H1 (cell line): ENCODE measurements around the gene FHDC1. TPM values are rescaled to one million over a fixed set of nuclear protein-coding genes. Genes with fewer than 3 reads are reported as not detected.

Experiments used
- CTCF ChIA-PET: fragments of 300-600 bp; sonication (Branson Sonifier 250); formaldehyde crosslinking; loops from one replicate; lab custom pipeline; 2021; ENCODE audit not compliant: partially characterized antibody; lab: Charles Lee
- POLR2A ChIA-PET: fragments of 300-600 bp; sonication (Branson Sonifier 250); formaldehyde crosslinking; loops from one replicate; lab custom pipeline; 2021; ENCODE audit warnings: inconsistent platforms; ENCODE audit not compliant: partially characterized antibody; lab: Charles Lee
- DNase-seq, 2 experiments: peaks; one replicate each; pipeline versions ENCODE4 v3.0.0 to v3.0.0-alpha.2; 2010 to 2022; ENCODE audit warnings: low spot score in 2 of 2, low read depth in 1 of 2, mixed read lengths in 1 of 2
- FAIRE-seq: peaks from 2 replicates; lab custom pipeline; 2011; peaks lifted over from hg19 to GRCh38; lab: Jason Lieb, UNC
- H2AFZ ChIP-seq: 2 replicates; pipeline ENCODE4 v1.8.1; 2012; ENCODE audit warnings: low read length, inconsistent platforms
- H2AK5ac ChIP-seq: 2 replicates; pipeline ENCODE4 v1.6.1; 2013; ENCODE audit warnings: low read depth, low read length
- H2BK120ac ChIP-seq: replicated peaks from 2 replicates; pipeline ENCODE3; 2013; ENCODE audit warnings: low read depth, low read length, inconsistent platforms
- H2BK12ac ChIP-seq: 2 replicates; pipeline ENCODE4 v1.6.1; 2013; ENCODE audit warnings: low read depth, low read length
- H2BK15ac ChIP-seq: 2 replicates; pipeline ENCODE4 v1.6.1; 2013; ENCODE audit warnings: low read length
- H2BK20ac ChIP-seq: 2 replicates; pipeline ENCODE4 v1.6.1; 2013; ENCODE audit warnings: low read length
- H2BK5ac ChIP-seq: 2 replicates; pipeline ENCODE4 v1.6.1; 2013; ENCODE audit warnings: low read depth, low read length
- H3K14ac ChIP-seq: 2 replicates; pipeline ENCODE4 v1.6.1; 2013; ENCODE audit warnings: inconsistent platforms; ENCODE audit not compliant: insufficient read length
- H3K18ac ChIP-seq: 2 replicates; pipeline ENCODE4 v1.6.1; 2013; ENCODE audit warnings: low read length; ENCODE audit errors: extremely low read depth
- H3K23ac ChIP-seq: 2 replicates; pipeline ENCODE4 v1.6.1; 2013; ENCODE audit warnings: inconsistent platforms; ENCODE audit not compliant: insufficient read length
- H3K23me2 ChIP-seq: 2 replicates; pipeline ENCODE4 v1.6.1; 2013; ENCODE audit warnings: low read depth, low read length
- H3K27ac ChIP-seq: 2 replicates; pipeline ENCODE4 v1.6.1; 2011; ENCODE audit warnings: low read depth, low read length, inconsistent platforms
- H3K27me3 ChIP-seq, 4 experiments: replicated peaks in 1 of 4; 1 replicate in 1 of 4; 2 replicates in 3 of 4; pipeline versions ENCODE4 v1.6.1 to v1.8.1; 2011 to 2013; ENCODE audit warnings: low read length in 3 of 4, mild to moderate bottlenecking in 3 of 4, inconsistent platforms in 2 of 4, mixed read lengths in 2 of 4, moderate library complexity in 1 of 4; ENCODE audit not compliant: control insufficient read depth in 3 of 4, insufficient read depth in 3 of 4; ENCODE audit errors: extremely low read depth in 1 of 4
- H3K36me3 ChIP-seq, 4 experiments: 2 replicates each; pipeline versions ENCODE4 v1.6.1 to v1.8.1; 2011 to 2013; ENCODE audit warnings: mild to moderate bottlenecking in 4 of 4, low read length in 3 of 4, moderate library complexity in 2 of 4, control low read depth in 1 of 4, inconsistent platforms in 1 of 4; ENCODE audit not compliant: insufficient read depth in 4 of 4, control insufficient read depth in 2 of 4
- H3K4ac ChIP-seq: replicated peaks from 2 replicates; pipeline ENCODE3; 2013; ENCODE audit warnings: low read length, low read depth, mixed read lengths, inconsistent platforms; ENCODE audit not compliant: insufficient read length
- H3K4me1 ChIP-seq, 4 experiments: replicated peaks in 1 of 4; 1 replicate in 1 of 4; 2 replicates in 3 of 4; pipeline versions ENCODE4 v1.6.1 to v1.8.1; 2011 to 2013; ENCODE audit warnings: low read length in 3 of 4, inconsistent platforms in 2 of 4, mixed read lengths in 1 of 4; ENCODE audit not compliant: insufficient read depth in 4 of 4, control insufficient read depth in 3 of 4
- H3K4me2 ChIP-seq, 2 experiments: 2 replicates each; pipeline versions ENCODE4 v1.6.1 to v1.8.1; 2011 to 2013; ENCODE audit warnings: low read depth in 2 of 2, low read length in 2 of 2, control low read depth in 1 of 2, inconsistent platforms in 1 of 2, mild to moderate bottlenecking in 1 of 2; ENCODE audit not compliant: insufficient read depth in 1 of 2
- H3K4me3 ChIP-seq, 4 experiments: fragments of 200-600, 300-600 bp in 1 of 4; sonication (generic), shearing (Covaris generic), sonication (Bioruptor Twin) in 1 of 4; 2 replicates each; pipeline versions ENCODE4 v1.5.1 to v1.8.1; 2011 to 2016; ENCODE audit warnings: low read length in 4 of 4, low read depth in 3 of 4, control low read depth in 2 of 4, inconsistent platforms in 2 of 4, mild to moderate bottlenecking in 2 of 4, mixed read lengths in 1 of 4, moderate library complexity in 1 of 4; ENCODE audit not compliant: insufficient read depth in 2 of 4; ENCODE audit errors: extremely low read depth in 1 of 4
- H3K56ac ChIP-seq: replicated peaks from 2 replicates; pipeline ENCODE3; 2013; ENCODE audit warnings: low read depth, mild to moderate bottlenecking, mixed read lengths, low read length, inconsistent platforms; ENCODE audit not compliant: insufficient read length
- H3K79me1 ChIP-seq: 2 replicates; pipeline ENCODE4 v1.6.1; 2013; ENCODE audit warnings: low read depth, low read length, control low read depth
- H3K79me2 ChIP-seq, 2 experiments: 2 replicates each; pipeline versions ENCODE4 v1.6.1 to v1.8.1; 2012 to 2013; ENCODE audit warnings: low read length in 2 of 2, mild to moderate bottlenecking in 2 of 2, inconsistent platforms in 1 of 2; ENCODE audit not compliant: insufficient read depth in 2 of 2, control insufficient read depth in 1 of 2
- H3K9ac ChIP-seq, 4 experiments: replicated peaks in 1 of 4; 1 replicate in 1 of 4; 2 replicates in 3 of 4; pipeline versions ENCODE4 v1.6.1 to v1.8.1; 2011 to 2013; ENCODE audit warnings: low read depth in 3 of 4, low read length in 3 of 4, control low read depth in 2 of 4, mild to moderate bottlenecking in 2 of 4, moderate library complexity in 2 of 4, inconsistent platforms in 1 of 4; ENCODE audit errors: extremely low read depth in 1 of 4
- H3K9me3 ChIP-seq, 2 experiments: 2 replicates each; pipeline versions ENCODE4 v1.6.1 to v1.8.1; 2012 to 2013; ENCODE audit warnings: mild to moderate bottlenecking in 2 of 2, moderate library complexity in 2 of 2, control low read depth in 1 of 2, inconsistent platforms in 1 of 2, low read depth in 1 of 2, low read length in 1 of 2, mixed read lengths in 1 of 2; ENCODE audit not compliant: insufficient read depth in 2 of 2
- H4K20me1 ChIP-seq, 2 experiments: replicated peaks in 1 of 2; 2 replicates each; pipeline versions ENCODE3 to v1.8.1; 2011 to 2013; ENCODE audit warnings: inconsistent platforms in 2 of 2, low read length in 2 of 2, mild to moderate bottlenecking in 1 of 2; ENCODE audit not compliant: insufficient read depth in 2 of 2, control insufficient read depth in 1 of 2
- H4K5ac ChIP-seq: 2 replicates; pipeline ENCODE4 v1.6.1; 2013; ENCODE audit warnings: low read length, low read depth, mixed read lengths, inconsistent platforms; ENCODE audit not compliant: insufficient read length
- H4K8ac ChIP-seq: 2 replicates; pipeline ENCODE4 v1.8.0; 2013; ENCODE audit warnings: mild to moderate bottlenecking, moderate library complexity, low read length, inconsistent platforms; ENCODE audit not compliant: insufficient read depth; ENCODE audit errors: extremely low read depth
- H4K91ac ChIP-seq: replicated peaks from 2 replicates; pipeline ENCODE3; 2013; ENCODE audit warnings: low read length, mixed read lengths, inconsistent platforms; ENCODE audit not compliant: insufficient read length
- JUND ChIP-seq: IDR thresholded peaks from 2 replicates; pipeline ENCODE4 v1.6.1; 2011; ENCODE audit warnings: mild to moderate bottlenecking, improper control_type of control experiment, low read length
- RXRA ChIP-seq: IDR thresholded peaks from 2 replicates; pipeline ENCODE4 v1.6.1; 2011; ENCODE audit warnings: low read depth, mild to moderate bottlenecking, low read length, moderate library complexity; ENCODE audit not compliant: insufficient read depth
- WGBS, 2 experiments: shearing (Covaris generic) in 1 of 2; methylation state at CpG; one replicate each; pipeline versions ENCODE4 v1.1.6 to v1.1.7; 2013 to 2015; ENCODE audit warnings: low lambda C conversion rate in 2 of 2, mixed read lengths in 2 of 2, inconsistent platforms in 1 of 2, low coverage in 1 of 2, missing lambda C conversion rate in 1 of 2; ENCODE audit not compliant: insufficient replicate concordance in 2 of 2, insufficient coverage in 1 of 2, insufficient read length in 1 of 2; ENCODE audit errors: extremely low coverage in 1 of 2, missing lambda C conversion rate in 1 of 2; 5-methylcytosine and 5-hydroxymethylcytosine counted together
- polyA plus RNA-seq, 7 experiments: library from polyadenylated mRNA; depleted of rRNA in 3 of 7; stranded (reverse) in 5 of 7; unstranded in 2 of 7; fragments of >200 nt in 5 of 7; fragments of 200-250 nt in 2 of 7; gene quantifications; 1 replicate in 5 of 7; 2 replicates in 1 of 7; 4 replicates in 1 of 7; pipeline versions ENCODE4 v1.2.1 to v1.2.3, GENCODE V29; 2011 to 2013; ENCODE audit warnings: missing spikeins in 2 of 7, mixed read lengths in 2 of 7
- total RNA-seq: library from RNA; stranded (reverse); fragmentation: NEBNext Ultra II Directional; extraction: Animal tissue kit (Norgen Biotek cat#: 25700); gene quantifications from 2 replicates; pipeline ENCODE4 v1.2.1, GENCODE V29; 2021
- TF ChIP-seq, protein P1 (sequence below), 3 experiments: IDR thresholded peaks; 1 replicate in 2 of 3; 2 replicates in 1 of 3; pipeline versions ENCODE4 v1.5.1 to v1.6.1; 2011; ENCODE audit warnings: low read length in 3 of 3, mild to moderate bottlenecking in 3 of 3, inconsistent platforms in 2 of 3, low read depth in 1 of 3, moderate library complexity in 1 of 3; ENCODE audit not compliant: insufficient read depth in 1 of 3; ENCODE audit errors: control extremely low read depth in 1 of 3
- TF ChIP-seq, protein P2 (sequence below): IDR thresholded peaks from 2 replicates; pipeline ENCODE4 v1.6.1; 2012; ENCODE audit warnings: inconsistent platforms

FHDC1 gene
- total and polyA plus RNA-seq, 2 of the 8 experiments (the other 6 are each of a cell fraction or from before 2014, with no cell fraction given) = 6.4 to 28.6 TPM

DNA sequence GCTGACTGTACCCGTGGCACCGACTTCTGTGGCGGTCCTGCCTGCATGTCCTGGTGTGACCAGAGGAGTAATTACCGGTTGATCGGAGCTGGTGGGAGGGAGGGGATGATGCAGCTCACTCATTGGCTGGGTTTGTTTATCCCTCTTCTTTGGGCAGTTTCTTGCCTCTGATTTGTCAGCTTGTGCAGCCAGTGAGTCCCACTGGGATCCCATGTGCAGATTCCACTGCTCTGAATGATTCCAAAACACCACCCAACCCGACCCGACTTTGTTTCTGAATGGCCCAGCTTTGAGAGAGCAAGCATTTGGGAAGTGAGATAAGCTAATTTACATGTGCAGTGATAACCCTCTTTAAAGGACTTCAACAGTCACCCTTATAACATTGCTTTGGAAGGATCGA is 13.8 kb downstream of the FHDC1 start:
- no peak for DNase-seq
- Histone ChIP-seq H4K91ac (no peak overlapping the region), H3K18ac (0 out of 2 replicates have a peak overlapping the region, but pooled peaks have one; percentile 9), H2BK20ac (no peak overlapping the region), H4K5ac (peak overlapping the region; percentile 13), H3K36me3 (peaks cover 4 to 23% (median 13%) of the 10 kb centered on the region in 4 experiments; a peak in 7 of 8 replicates), H3K9me3 (no peaks in the 10 kb centered on the region), H2BK12ac (peak overlapping the region; percentile 18; the same call in 1 of the 2 replicates), H2BK15ac (no peak overlapping the region), H2AFZ (no peak overlapping the region), H2AK5ac (no peak overlapping the region), H3K27me3 (no peaks in the 10 kb centered on the region), H3K23ac (no peak overlapping the region), H3K23me2 (no peaks in the 10 kb centered on the region), H3K79me1 (peaks cover 5% of the 10 kb centered on the region; the same call in 1 of the 2 replicates), H3K56ac (no peak overlapping the region), H3K4me2 (peak overlapping the region in 1 of 2 experiments; percentile 32; a peak in 2 of 4 replicates), H2BK120ac (no peak overlapping the region), H3K4me1 (peaks cover 7 to 22% (median 14%) of the 10 kb centered on the region in 4 experiments), H3K27ac (peak overlapping the region; percentile 36; the same call in 1 of the 2 replicates), H4K20me1 (peaks cover 0 to 6% of the 10 kb centered on the region in 2 experiments), H3K4ac (no peak overlapping the region), H2BK5ac (peak overlapping the region; percentile 38), H3K9ac (no peak overlapping the region), H3K14ac (no peak overlapping the region), H4K8ac (no peak overlapping the region), H3K4me3 (no peak overlapping the region), H3K79me2 (peaks cover 0 to 73% of the 10 kb centered on the region in 2 experiments; a peak in 2 of 4 replicates)
- TF ChIP-seq, protein P1, sequence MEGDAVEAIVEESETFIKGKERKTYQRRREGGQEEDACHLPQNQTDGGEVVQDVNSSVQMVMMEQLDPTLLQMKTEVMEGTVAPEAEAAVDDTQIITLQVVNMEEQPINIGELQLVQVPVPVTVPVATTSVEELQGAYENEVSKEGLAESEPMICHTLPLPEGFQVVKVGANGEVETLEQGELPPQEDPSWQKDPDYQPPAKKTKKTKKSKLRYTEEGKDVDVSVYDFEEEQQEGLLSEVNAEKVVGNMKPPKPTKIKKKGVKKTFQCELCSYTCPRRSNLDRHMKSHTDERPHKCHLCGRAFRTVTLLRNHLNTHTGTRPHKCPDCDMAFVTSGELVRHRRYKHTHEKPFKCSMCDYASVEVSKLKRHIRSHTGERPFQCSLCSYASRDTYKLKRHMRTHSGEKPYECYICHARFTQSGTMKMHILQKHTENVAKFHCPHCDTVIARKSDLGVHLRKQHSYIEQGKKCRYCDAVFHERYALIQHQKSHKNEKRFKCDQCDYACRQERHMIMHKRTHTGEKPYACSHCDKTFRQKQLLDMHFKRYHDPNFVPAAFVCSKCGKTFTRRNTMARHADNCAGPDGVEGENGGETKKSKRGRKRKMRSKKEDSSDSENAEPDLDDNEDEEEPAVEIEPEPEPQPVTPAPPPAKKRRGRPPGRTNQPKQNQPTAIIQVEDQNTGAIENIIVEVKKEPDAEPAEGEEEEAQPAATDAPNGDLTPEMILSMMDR (IDR thresholded peaks at IDR 0.05; ENCODE audit: control extremely low read depth in 1 of 3, insufficient read depth in 1 of 3, low read depth in 1 of 3, low read length in 3 of 3) = peak in 1 of 3 experiments; percentile 2; a peak in 1 of 4 replicates
- TF ChIP-seq, protein P2, sequence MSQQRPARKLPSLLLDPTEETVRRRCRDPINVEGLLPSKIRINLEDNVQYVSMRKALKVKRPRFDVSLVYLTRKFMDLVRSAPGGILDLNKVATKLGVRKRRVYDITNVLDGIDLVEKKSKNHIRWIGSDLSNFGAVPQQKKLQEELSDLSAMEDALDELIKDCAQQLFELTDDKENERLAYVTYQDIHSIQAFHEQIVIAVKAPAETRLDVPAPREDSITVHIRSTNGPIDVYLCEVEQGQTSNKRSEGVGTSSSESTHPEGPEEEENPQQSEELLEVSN = 0 out of 2 replicates have a peak, but pooled peaks have one; percentile 19
- no peak for TF ChIP-seq JUND
- TF ChIP-seq RXRA = no peak
- CTCF ChIA-PET = interaction anchor here (0.6 to 4.8 kb wide), 14 partner anchors 11 to 315 kb away, joined by 3 to 35 read pairs (median 4); partner anchors contain the start of gene FHDC1
- FAIRE-seq = peak; percentile 13
- 66% methylated on average over 8 of the region's 8 CpGs; no CpG with 5 or more reads in 1 of the 2 experiments for WGBS, 2 experiments
- POLR2A ChIA-PET = interaction anchor here (1.2 to 5.8 kb wide), 5 partner anchors 12 to 33 kb away, joined by 3 to 61 read pairs (median 4); partner anchors contain the start of gene FHDC1
